Trophoblast cell (in vitro differentiated cells and primary cell): ENCODE results near the gene TPSAB1.

Source experiments
- DNase-seq, 2 donors: peaks; one replicate each; pipeline ENCODE4 v3.0.0-alpha.2; 2016
- H2AFZ ChIP-seq: 2 replicates; pipeline ENCODE4 v1.6.1; 2013; ENCODE audit warnings: low read length, moderate library complexity, mild to moderate bottlenecking; ENCODE audit not compliant: insufficient read depth, poor library complexity
- H2AK5ac ChIP-seq: 2 replicates; pipeline ENCODE4 v1.6.1; 2013; ENCODE audit warnings: mild to moderate bottlenecking, low read length
- H2BK120ac ChIP-seq: 2 replicates; pipeline ENCODE4 v1.6.1; 2013; ENCODE audit warnings: low read length, mild to moderate bottlenecking, moderate library complexity; ENCODE audit not compliant: insufficient read depth, poor library complexity
- H2BK12ac ChIP-seq: 2 replicates; pipeline ENCODE4 v1.6.1; 2013; ENCODE audit warnings: mild to moderate bottlenecking, low read length, moderate library complexity
- H2BK5ac ChIP-seq: 2 replicates; pipeline ENCODE4 v1.6.1; 2013; ENCODE audit warnings: low read length, low read depth, moderate library complexity, mild to moderate bottlenecking; ENCODE audit not compliant: poor library complexity
- H3K14ac ChIP-seq: 2 replicates; pipeline ENCODE4 v1.6.1; 2013; ENCODE audit warnings: mild to moderate bottlenecking, low read length
- H3K18ac ChIP-seq: 2 replicates; pipeline ENCODE4 v1.6.1; 2013; ENCODE audit warnings: mild to moderate bottlenecking, low read length
- H3K23ac ChIP-seq: 2 replicates; pipeline ENCODE4 v1.6.1; 2013; ENCODE audit warnings: low read length
- H3K27ac ChIP-seq: 2 replicates; pipeline ENCODE4 v1.5.1; 2013; ENCODE audit warnings: low read depth, mild to moderate bottlenecking, inconsistent platforms, low read length, moderate library complexity
- H3K27me3 ChIP-seq: 2 replicates; pipeline ENCODE4 v1.6.1; 2013; ENCODE audit warnings: inconsistent platforms, mild to moderate bottlenecking, low read length, moderate library complexity; ENCODE audit not compliant: insufficient read depth
- H3K36me3 ChIP-seq, 2 experiments: 1 replicate in 1 of 2; 2 replicates in 1 of 2; pipeline ENCODE4 v1.6.1; 2013; ENCODE audit warnings: low read length in 2 of 2, mild to moderate bottlenecking in 2 of 2, moderate library complexity in 1 of 2; ENCODE audit not compliant: insufficient read depth in 2 of 2, control insufficient read depth in 1 of 2
- H3K4ac ChIP-seq: 2 replicates; pipeline ENCODE4 v1.6.1; 2013; ENCODE audit warnings: low read depth, mild to moderate bottlenecking, low read length, moderate library complexity
- H3K4me1 ChIP-seq, 2 experiments: 1 replicate in 1 of 2; 2 replicates in 1 of 2; pipeline ENCODE4 v1.6.1; 2013; ENCODE audit warnings: low read length in 2 of 2, mild to moderate bottlenecking in 2 of 2, moderate library complexity in 1 of 2; ENCODE audit not compliant: insufficient read depth in 2 of 2, control insufficient read depth in 1 of 2
- H3K4me2 ChIP-seq: 2 replicates; pipeline ENCODE4 v1.6.1; 2013; ENCODE audit warnings: inconsistent platforms, mild to moderate bottlenecking, low read length, moderate library complexity
- H3K4me3 ChIP-seq: 2 replicates; pipeline ENCODE4 v1.5.1; 2013; ENCODE audit warnings: mild to moderate bottlenecking, low read depth, low read length, inconsistent platforms
- H3K79me1 ChIP-seq: one replicate; pipeline ENCODE4 v1.6.1; 2013; ENCODE audit warnings: low read length
- H3K79me2 ChIP-seq: 2 replicates; pipeline ENCODE4 v1.6.1; 2013; ENCODE audit warnings: low read length, mild to moderate bottlenecking; ENCODE audit not compliant: control insufficient read depth, insufficient read depth, poor library complexity
- H3K9ac ChIP-seq: 2 replicates; pipeline ENCODE4 v1.6.1; 2013; ENCODE audit warnings: mild to moderate bottlenecking, low read length
- H3K9me3 ChIP-seq: 2 replicates; pipeline ENCODE4 v1.6.1; 2013; ENCODE audit warnings: low read depth, mild to moderate bottlenecking, control low read depth, inconsistent platforms, low read length; ENCODE audit not compliant: insufficient read depth
- H4K12ac ChIP-seq: 2 replicates; pipeline ENCODE4 v1.6.1; 2013; ENCODE audit warnings: low read depth, mild to moderate bottlenecking, low read length, moderate library complexity
- H4K8ac ChIP-seq: 2 replicates; pipeline ENCODE4 v1.6.1; 2013; ENCODE audit warnings: low read depth, mild to moderate bottlenecking, low read length, moderate library complexity
- H4K91ac ChIP-seq: one replicate; pipeline ENCODE4 v1.6.1; 2013; ENCODE audit warnings: low read depth, mild to moderate bottlenecking, low read length, moderate library complexity
- whole genome bisulfite sequencing: extraction: QIAGEN DNeasy Blood & Tissue Kit; methylation state at CpG from one replicate; pipeline ENCODE4 v1.1.7; 2013; ENCODE audit warnings: missing lambda C conversion rate; ENCODE audit not compliant: insufficient read length, insufficient coverage; ENCODE audit errors: extremely low coverage; 5-methylcytosine and 5-hydroxymethylcytosine counted together

The TPSAB1 gene

GRCh38 chr16:1210461-1210860, 30.0 kb upstream of the TPSAB1 start:
- no peaks in the 10 kb centered on the region for H3K79me1 ChIP-seq
- no peak overlapping the region for H4K8ac ChIP-seq
- no peaks in the 10 kb centered on the region for H3K9me3 ChIP-seq

DNA sequence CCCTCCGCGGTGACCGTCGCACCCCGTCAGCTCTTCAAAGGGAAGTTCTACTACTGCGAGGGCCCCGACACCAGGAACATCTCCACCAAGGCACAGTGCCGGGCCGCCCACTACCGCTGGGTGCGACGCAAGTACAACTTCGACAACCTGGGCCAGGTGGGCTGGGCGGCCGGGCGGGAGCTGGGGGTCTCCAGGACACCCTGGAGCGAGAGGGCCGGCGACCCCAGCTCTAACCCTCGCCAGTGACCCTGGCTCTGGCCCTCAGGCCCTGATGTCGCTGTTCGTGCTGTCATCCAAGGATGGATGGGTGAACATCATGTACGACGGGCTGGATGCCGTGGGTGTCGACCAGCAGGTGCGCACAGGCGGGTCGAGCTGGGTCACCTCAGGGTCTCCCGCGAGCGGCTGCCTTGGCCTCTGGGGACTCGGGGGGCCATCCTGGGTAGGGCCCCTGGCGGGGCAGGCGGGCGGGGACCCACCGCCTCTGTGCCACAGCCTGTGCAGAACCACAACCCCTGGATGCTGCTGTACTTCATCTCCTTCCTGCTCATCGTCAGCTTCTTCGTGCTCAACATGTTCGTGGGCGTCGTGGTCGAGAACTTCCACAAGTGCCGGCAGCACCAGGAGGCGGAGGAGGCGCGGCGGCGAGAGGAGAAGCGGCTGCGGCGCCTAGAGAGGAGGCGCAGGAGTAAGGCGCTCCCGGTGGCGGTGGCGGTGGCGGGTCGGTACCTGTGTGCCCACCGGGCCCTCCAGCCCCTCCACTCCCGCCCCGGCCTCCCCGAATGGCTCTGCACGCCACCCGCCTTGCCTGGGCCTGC, 28.8 kb upstream of the TPSAB1 start:
- Histone ChIP-seq H4K8ac (no peak overlapping the region), H4K12ac (no peak overlapping the region), H3K4me2 (no peak overlapping the region), H3K79me2 (no peaks in the 10 kb centered on the region), H4K91ac (no peak overlapping the region), H3K9ac (no peak overlapping the region), H3K18ac (no peak overlapping the region), H3K36me3 (no peaks in the 10 kb centered on the region), H3K23ac (no peak overlapping the region), H3K27ac (no peak overlapping the region), H3K79me1 (no peaks in the 10 kb centered on the region), H3K4me1 (no peaks in the 10 kb centered on the region), H3K27me3 (no peaks in the 10 kb centered on the region), H2BK120ac (no peak overlapping the region), H3K4me3 (no peak overlapping the region), H2BK5ac (no peak overlapping the region), H3K9me3 (no peaks in the 10 kb centered on the region), H2AFZ (no peak overlapping the region), H2AK5ac (no peak overlapping the region), H3K4ac (no peak overlapping the region), H2BK12ac (no peak overlapping the region), H3K14ac (no peak overlapping the region)
- WGBS = no CpG with 5 or more reads among the region's 65 CpGs
- DNase-seq = no peak

More at GRCh38 chr16:1210461-1210860, 30.0 kb upstream of the TPSAB1 start:
- Histone ChIP-seq H4K12ac (no peak overlapping the region), H2AK5ac (no peak overlapping the region), H2BK12ac (no peak overlapping the region), H2AFZ (no peak overlapping the region), H4K91ac (no peak overlapping the region), H3K36me3 (no peaks in the 10 kb centered on the region), H3K4ac (no peak overlapping the region), H2BK5ac (no peak overlapping the region), H3K4me2 (no peak overlapping the region), H3K18ac (no peak overlapping the region), H3K23ac (no peak overlapping the region), H3K79me2 (no peaks in the 10 kb centered on the region), H3K9ac (no peak overlapping the region), H2BK120ac (no peak overlapping the region), H3K14ac (no peak overlapping the region), H3K27ac (no peak overlapping the region), H3K4me3 (no peak overlapping the region), H3K4me1 (no peaks in the 10 kb centered on the region), H3K27me3 (no peaks in the 10 kb centered on the region)
- DNase-seq = no peak
- no CpG with 5 or more reads among the region's 23 CpGs for WGBS

GRCh38 chr16:1212616-1213194, 27.8 kb upstream of the TPSAB1 start:
- H3K4me3 ChIP-seq = no peak overlapping the region
- no peak overlapping the region for H3K4me2 ChIP-seq
- H2BK120ac ChIP-seq = no peak overlapping the region
- no peaks in the 10 kb centered on the region for H3K27me3 ChIP-seq
- H3K4me1 ChIP-seq = no peaks in the 10 kb centered on the region
- H4K91ac ChIP-seq = no peak overlapping the region
- no peak overlapping the region for H2BK5ac ChIP-seq
- H4K8ac ChIP-seq = no peak overlapping the region
- no peak overlapping the region for H2AFZ ChIP-seq
- H3K27ac ChIP-seq = no peak overlapping the region
- H2AK5ac ChIP-seq = no peak overlapping the region
- no peaks in the 10 kb centered on the region for H3K79me2 ChIP-seq
- no CpG with 5 or more reads among the region's 40 CpGs for WGBS
- no peak for DNase-seq
- H3K79me1 ChIP-seq = no peaks in the 10 kb centered on the region
- no peak overlapping the region for H3K14ac ChIP-seq
- no peak overlapping the region for H3K23ac ChIP-seq
- no peaks in the 10 kb centered on the region for H3K36me3 ChIP-seq
- H4K12ac ChIP-seq = no peak overlapping the region
- H3K4ac ChIP-seq = no peak overlapping the region
- no peak overlapping the region for H2BK12ac ChIP-seq
- no peak overlapping the region for H3K9ac ChIP-seq
- H3K18ac ChIP-seq = no peak overlapping the region
- no peaks in the 10 kb centered on the region for H3K9me3 ChIP-seq

DNA sequence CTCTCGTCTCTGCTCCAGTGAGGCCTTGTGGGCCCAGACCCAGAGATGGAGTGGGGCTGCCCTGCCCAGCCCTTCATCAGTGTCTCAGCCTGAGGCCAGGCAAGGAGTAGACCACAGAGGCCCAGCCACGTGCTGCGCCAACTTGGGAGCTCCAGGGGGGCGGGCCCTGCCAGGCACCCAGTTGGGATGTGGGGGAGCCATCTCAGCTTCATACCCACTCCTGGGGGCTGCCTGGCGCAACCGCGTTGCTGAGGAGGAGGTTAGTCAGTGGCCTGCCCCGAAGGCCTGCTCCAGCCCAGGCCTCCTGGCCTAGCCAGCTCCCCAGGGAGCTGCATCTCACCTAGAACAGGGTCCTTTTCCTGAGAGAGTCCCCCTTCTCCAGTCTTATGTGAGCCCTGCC, 27.3 kb upstream of the TPSAB1 start:
- Histone ChIP-seq H3K14ac (no peak overlapping the region), H3K27ac (no peak overlapping the region), H2AFZ (no peak overlapping the region), H3K27me3 (no peaks in the 10 kb centered on the region), H2BK12ac (no peak overlapping the region), H3K4ac (no peak overlapping the region), H3K9ac (no peak overlapping the region), H3K4me1 (no peaks in the 10 kb centered on the region), H3K79me1 (no peaks in the 10 kb centered on the region), H3K4me3 (no peak overlapping the region), H4K8ac (no peak overlapping the region), H3K4me2 (no peak overlapping the region), H4K12ac (no peak overlapping the region), H2BK120ac (no peak overlapping the region), H2AK5ac (no peak overlapping the region), H4K91ac (no peak overlapping the region), H2BK5ac (no peak overlapping the region), H3K23ac (no peak overlapping the region), H3K36me3 (no peaks in the 10 kb centered on the region), H3K79me2 (no peaks in the 10 kb centered on the region), H3K9me3 (no peaks in the 10 kb centered on the region), H3K18ac (no peak overlapping the region)
- no CpG with 5 or more reads among the region's 8 CpGs for WGBS
- no peak for DNase-seq
